GM21360 (cell line): ENCODE results near the gene GRAMD2A.

ENCODE experiments used
- ATAC-seq: cut with Tn5 transposase; IDR thresholded peaks from one replicate; pipeline ENCODE4 v1.9.1; 2021; ENCODE audit warnings: mild to moderate bottlenecking, moderate library complexity; ENCODE audit not compliant: unreplicated experiment

Gene GRAMD2A

GRCh38 chr15:72220687-72221086 lies 23.1 kb upstream of the GRAMD2A start:
- no peak for ATAC-seq

DNA sequence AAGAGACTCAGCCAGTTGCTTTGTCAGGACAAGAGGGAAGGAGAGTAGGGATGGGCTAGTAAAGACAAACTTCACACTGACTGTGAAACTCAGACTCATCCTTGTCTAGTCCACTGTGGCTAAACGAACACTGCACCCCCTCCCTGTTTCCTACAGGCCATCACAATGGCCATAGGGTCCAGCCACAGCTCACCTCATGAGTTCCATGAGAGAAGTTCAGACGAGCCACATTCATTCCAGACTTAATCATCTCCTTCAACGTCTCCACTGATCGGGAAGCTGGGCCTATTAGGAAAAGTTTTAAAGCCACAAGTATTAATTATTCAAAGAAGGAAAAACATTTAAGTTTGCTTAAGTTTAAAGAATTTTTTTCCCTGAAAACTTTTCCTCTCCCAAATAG lies 19.6 kb upstream of the GRAMD2A start:
- no peak for ATAC-seq

- no peak for ATAC-seq
These were observed 18.5 kb upstream of the GRAMD2A start for GRCh38 chr15:72216079-72216478.

DNA sequence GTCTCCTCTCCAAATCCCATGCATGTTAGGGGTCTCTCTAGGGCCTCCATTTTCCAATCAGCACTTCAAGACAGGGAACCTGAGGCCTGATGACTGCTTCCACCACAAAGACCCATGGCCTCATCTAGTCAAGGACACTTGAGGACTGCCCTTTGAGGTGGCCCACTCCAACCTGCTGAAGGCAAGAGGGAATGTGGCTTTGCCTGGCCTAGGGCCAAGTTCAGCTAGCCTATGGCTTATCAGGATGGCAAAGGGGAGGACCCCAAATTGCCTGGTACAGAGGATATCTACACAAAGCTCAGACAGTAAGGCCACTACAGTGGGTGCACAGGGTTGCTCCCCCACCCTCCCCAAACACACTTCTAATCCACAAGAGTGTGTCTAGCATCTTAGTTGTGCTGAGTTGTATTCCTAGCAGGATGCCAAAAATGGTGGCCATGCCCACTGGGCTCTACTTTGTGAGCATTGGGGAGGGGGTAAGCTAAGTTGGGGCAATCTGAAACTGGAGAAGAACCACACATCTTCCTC lies 10.0 kb upstream of the GRAMD2A start:
- no peak for ATAC-seq

DNA sequence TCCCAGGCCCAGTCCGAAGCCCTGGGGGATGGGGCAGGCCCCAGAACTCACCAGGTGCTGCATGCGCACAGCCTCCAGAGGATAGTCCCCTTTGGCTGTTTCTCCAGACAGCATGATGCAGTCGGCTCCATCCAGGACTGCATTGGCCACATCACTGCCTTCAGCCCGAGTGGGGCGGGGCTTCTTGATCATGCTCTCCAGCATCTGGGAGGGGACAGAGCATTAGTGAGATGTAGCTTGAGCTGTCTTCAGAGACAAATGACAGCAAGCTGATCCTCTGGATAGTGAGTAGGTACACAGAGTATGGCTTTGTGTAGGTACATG lies 9.1 kb upstream of the GRAMD2A start:
- no peak for ATAC-seq

DNA sequence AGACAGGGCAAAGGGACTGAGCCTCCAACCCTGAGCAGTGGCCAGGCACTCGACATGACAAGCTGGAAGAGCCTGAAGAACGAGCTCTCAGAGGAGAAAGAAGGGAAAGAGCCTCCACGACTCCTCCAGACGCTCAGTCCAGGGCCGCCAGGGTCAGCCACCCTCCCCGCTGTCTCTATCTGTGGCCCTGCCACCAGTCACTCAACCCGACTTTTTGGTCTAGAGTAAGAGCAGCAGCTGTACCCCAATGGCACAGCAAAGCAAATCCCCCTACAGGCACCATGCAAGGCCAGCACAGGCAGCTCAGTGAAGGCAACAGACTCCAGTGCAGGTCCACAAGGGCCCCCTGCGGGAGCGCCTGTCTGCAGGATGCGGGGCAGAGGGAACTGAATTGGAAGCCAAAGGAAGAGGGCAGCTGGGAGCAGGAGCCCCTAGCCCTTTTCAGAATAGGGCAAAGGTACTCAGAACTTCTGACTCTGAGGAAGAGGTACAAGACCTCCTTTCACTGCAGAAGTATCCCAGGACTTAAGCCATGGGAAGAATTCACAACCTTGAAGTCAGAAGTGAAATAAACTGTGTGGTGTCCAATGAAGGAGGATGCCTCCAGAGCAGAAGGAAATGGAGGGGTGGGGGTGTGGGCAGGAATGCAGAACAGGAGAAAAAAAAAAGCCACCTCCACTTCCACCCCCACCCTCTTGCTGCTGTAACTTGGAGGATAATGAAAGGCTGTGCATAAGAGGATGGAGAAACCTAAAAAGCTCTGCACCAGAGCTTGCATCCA lies 8.5 kb upstream of the GRAMD2A start:
- ATAC-seq: no peak

GRCh38 chr15:72205273-72205672 lies 7.7 kb upstream of the GRAMD2A start:
- ATAC-seq: no peak

DNA sequence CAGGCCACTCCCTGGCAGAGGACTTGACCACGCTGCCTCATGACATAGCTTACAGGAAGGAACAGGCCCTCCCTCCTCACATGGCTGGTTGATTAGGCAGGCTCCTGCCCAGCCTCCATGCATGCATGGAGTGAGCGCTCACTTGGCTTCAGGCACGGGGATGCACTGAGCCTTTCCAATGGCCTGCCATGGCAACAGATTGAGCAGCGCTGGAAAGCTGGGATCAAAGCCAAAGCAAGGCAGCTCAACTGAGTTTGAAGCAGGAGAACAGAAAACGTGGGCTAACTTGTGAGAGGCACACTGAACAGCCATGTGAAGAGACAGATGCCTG lies 5.9 kb upstream of the GRAMD2A start:
- ATAC-seq: no peak

DNA sequence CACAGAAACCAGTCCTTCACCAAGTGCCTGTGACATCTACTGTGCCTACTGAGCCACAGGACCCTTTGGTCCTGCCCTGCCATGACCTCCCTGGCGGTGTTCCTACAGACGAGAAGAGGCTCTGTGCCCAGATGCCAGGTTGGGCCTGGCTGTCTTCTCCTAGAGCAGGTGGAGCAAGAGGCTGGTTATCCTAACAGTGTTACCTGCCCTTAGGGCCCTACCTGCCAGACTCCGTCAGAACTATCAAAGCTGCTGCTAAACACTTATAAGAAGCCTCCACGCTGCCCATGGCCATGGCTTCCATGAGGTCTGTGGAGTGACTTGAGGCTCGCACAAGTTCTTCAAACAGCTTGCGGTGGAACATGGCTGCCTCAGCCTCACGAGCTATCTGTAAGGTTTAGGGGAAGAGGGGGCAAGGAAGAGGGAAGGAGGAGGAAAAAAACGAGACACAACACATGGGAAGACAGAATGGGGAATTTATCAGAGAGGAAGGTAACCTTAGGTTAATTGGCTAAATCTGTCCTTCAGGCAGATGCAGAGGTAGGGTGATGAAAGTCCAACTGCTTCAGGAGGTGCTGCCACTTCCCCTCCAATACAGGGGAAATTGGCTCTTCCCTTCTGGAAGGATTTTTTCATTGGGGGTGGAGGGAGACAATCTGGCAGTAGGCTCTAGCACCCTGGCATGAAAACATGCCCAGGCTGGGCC lies 5.4 kb upstream of the GRAMD2A start:
- no peak for ATAC-seq

DNA sequence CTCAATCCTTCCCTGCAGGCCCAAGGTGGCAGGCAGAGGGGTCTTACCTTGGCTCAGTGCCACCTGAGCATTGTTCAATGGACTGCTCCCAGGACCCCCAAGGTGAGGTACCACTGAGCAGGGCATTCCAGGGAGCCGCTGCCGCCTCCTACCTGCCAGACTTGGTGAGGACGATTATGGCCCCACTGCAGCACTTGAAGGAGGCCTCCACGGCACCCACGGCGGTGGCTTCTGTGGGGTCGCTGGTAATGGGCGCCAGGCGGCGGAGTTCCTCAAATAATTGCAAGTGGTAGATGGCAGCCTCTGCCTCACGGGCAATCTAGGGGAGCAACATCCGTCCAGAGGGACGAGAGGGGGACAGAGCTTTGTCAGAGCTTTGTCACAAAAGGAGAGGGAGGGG lies 4.7 kb upstream of the GRAMD2A start:
- no peak for ATAC-seq

GRCh38 chr15:72201391-72201921 lies 3.9 kb upstream of the GRAMD2A start:
- ATAC-seq: no peak

GRCh38 chr15:72200395-72201237 lies 3.0 kb upstream of the GRAMD2A start:
- no peak for ATAC-seq

DNA sequence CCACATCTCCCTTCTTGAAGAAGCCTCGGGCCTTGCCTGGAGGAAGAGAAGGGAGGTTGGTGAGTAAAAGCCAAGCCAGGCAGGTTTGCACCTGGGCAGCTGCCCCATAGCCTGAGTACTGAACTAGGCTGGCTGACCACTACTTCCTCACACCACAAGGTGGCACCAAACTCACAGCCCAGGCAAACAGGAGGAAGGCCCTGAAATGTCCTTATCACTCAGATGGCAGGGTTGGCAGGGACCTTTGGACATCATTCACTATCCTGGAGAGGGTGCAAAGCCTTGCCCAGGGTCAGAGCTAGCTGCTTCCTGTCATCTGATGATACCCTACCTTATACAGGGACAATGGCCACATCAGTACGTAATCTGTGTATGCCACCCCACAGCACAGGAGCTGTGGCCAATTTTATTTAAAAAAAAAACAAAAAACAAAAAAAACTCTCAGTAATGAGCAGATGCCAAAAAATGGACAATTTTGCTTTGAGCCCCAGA lies 2.2 kb upstream of the GRAMD2A start:
- ATAC-seq: no peak

DNA sequence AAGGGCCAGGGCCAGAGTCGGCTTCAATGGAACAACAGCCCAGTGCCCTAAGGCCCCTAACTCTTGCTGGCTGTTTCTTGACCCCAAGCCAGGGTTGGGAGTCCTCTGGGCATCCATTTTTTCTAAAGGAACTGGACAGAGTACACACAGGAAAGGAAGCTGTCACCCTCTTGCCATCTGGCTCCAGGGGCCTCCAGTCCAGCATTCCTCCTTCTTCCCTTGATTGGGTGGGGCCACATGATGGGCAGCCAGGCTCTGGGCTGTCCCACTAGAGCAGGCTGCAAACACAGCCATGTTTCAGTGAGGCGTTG lies 1.6 kb upstream of the GRAMD2A start:
- ATAC-seq: no peak

DNA sequence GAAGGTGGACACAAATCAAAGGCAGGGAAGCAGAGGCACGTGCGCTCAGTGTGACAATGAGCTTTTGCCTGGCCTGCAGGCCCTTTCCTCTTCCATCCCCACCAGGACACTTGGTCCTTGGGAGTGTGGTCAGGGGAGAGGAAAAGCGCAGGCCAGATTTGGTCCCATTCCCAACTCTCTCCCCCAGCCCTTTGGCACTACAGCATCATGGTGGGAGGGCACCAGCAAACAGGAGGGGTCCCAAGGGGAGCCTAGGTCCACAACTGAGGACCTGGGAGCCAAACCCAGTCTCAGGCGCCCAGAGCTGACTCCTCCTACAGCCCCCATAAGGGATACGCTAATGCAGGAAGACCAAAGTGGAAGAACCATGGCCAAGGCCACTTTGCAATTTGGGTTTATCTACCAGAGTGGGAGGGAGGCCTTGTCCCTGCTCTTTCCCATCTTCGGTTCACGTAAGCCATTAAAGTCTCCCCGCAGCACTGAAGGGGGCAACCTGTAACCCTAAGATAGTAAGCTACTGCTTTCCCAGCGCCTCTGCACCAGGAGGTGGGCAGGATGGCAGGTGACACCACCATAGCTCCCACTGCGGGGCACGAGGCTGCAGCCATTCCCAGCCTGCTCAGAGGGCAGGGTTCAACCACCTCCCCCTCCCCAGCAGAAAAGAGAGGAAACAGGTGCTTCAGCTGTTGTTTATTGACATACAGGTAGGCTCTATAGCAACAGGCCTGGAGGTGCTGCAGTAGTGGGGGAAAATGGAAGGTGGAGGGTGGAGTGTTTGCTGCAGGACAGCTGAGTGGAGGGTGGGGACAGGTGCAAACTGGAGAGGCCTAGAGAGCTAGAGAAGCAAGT lies 993 bp upstream of the GRAMD2A start:
- ATAC-seq: no peak

DNA sequence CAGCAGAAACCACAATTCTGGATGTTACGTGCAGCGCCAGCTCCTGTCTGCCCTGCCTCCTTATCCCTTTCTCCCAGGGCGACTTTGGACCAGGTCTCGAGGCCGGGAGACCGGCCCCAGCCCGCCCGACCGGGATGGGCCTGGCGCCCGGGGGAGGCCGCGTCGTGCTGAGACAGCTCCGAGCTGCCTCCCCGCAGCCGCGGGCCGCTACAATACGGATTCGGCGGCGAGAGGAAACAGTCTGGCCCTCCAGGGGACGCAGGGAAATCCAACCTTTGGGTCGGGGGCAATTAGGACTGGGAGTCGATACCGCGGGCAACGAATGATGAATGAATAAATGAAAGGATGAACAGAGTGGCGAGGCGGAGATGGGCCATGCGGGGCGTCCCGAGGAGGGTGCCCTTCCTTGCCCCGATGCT lies 537 bp downstream of the GRAMD2A start:
- no peak for ATAC-seq

GRCh38 chr15:72196409-72197040 lies 1.1 kb downstream of the GRAMD2A start:
- no peak for ATAC-seq

GRCh38 chr15:72195101-72195511 lies 2.5 kb downstream of the GRAMD2A start:
- ATAC-seq: no peak

- ATAC-seq: no peak
These were observed 3.7 kb downstream of the GRAMD2A start for GRCh38 chr15:72193836-72194396.

DNA sequence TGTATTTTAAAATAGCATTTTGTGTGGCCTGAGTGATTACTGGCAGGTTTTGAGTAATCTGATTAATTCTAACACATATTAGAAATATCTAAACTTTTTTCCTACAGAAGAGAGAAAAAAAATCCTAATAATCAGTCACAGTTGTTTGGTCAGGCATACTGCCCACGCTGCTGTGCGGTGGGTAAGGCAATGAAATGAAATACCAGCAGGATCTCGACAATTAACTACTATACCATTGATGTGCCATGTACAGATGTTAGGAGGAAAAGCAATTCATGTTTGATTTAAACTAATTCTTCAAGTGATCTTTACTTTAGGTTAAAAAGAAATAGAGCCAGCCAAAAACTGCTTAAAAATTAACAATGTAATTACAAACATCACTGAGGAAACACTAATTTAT lies 5.2 kb downstream of the GRAMD2A start:
- no peak for ATAC-seq
